PC-9 (cell line): Measurements from ENCODE around the gene MRPL28.
"Not testable (repeated sequence)": the region's sequence is repeated elsewhere in the genome, so short reads cannot be mapped to it uniquely, and the experiment has no call there.

Experiments
- EZH2 ChIP-seq: fragments of 200-600 bp; sonication (generic); IDR thresholded peaks from 2 replicates; pipeline ENCODE4 v1.8.0; 2017; ENCODE audit warnings: antibody characterized with exemption, low read depth
- TF ChIP-seq, protein P1 (sequence below): fragments of 200-600 bp; sonication (generic); conservative IDR thresholded peaks from 2 replicates; pipeline ENCODE4 v1.6.1; 2017; ENCODE audit warnings: mixed run types, antibody characterized with exemption, mild to moderate bottlenecking, moderate library complexity

- TF ChIP-seq, protein P1, sequence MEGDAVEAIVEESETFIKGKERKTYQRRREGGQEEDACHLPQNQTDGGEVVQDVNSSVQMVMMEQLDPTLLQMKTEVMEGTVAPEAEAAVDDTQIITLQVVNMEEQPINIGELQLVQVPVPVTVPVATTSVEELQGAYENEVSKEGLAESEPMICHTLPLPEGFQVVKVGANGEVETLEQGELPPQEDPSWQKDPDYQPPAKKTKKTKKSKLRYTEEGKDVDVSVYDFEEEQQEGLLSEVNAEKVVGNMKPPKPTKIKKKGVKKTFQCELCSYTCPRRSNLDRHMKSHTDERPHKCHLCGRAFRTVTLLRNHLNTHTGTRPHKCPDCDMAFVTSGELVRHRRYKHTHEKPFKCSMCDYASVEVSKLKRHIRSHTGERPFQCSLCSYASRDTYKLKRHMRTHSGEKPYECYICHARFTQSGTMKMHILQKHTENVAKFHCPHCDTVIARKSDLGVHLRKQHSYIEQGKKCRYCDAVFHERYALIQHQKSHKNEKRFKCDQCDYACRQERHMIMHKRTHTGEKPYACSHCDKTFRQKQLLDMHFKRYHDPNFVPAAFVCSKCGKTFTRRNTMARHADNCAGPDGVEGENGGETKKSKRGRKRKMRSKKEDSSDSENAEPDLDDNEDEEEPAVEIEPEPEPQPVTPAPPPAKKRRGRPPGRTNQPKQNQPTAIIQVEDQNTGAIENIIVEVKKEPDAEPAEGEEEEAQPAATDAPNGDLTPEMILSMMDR = not testable (repeated sequence)
- not testable (repeated sequence) for TF ChIP-seq EZH2
These were observed 44.8 kb upstream of the MRPL28 start for GRCh38 chr16:415170-415498.
